ENCODE results near the gene CHGA. TPM values are rescaled to one million over a fixed set of nuclear protein-coding genes. Genes with fewer than 3 reads are reported as not detected.
A peak's percentile ranks its signal among the peaks of the same experiment; 100 is the strongest.

Gene CHGA
- total RNA-seq, 1 experiment from 2014 or later: not detected

DNA sequence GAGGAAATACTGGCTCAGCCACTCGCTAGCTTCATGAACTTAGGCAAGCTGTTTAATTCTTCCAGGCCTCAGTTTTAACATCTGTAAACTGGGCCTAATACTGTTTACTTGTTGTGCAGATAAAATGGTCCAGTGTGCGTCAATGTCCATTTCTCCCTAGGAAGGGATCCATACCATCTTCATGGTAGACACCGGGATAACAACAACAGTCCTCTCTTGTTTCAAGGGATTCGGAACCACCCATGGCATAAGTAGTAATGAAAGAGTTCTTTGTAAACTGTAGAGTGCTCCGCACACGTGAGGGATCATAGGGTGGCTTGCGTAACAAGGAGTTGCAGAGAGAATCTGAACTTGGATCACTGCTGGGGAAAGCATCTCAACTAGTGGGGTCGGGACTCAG lies 17.3 kb upstream of the CHGA start:
- DNase-seq (ENCODE audit: low spot score): no peak

DNA sequence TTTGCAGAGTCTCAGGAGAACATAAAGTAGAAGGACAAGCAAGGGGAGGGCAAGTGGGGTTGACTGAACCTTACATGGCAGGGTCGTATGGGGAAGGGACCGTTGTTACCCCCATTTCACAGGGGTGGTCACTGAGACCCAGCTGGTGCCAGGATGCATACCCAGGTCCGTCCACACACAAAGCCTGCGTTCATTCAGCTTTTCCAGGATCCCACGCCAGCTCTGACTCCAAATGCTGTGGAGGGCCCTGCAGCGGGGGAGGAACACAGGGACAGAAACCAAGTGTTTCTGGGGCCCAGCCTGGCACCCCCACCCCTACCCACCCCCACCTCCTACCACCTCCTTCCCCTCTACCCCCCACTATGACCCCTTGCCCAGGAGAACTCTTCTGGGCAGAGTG lies 16.5 kb upstream of the CHGA start:
- DNase-seq (ENCODE audit: low spot score): no peak

- no peak for DNase-seq (ENCODE audit: low spot score)
Measured at GRCh38 chr14:92906823-92907222, 16.1 kb upstream of the CHGA start.

GRCh38 chr14:92907316-92907911 lies 15.5 kb upstream of the CHGA start:
- DNase-seq (ENCODE audit: low spot score): no peak

- peak; percentile 18 for DNase-seq (ENCODE audit: low spot score)
Measured at GRCh38 chr14:92914087-92914656, 8.8 kb upstream of the CHGA start.

DNA sequence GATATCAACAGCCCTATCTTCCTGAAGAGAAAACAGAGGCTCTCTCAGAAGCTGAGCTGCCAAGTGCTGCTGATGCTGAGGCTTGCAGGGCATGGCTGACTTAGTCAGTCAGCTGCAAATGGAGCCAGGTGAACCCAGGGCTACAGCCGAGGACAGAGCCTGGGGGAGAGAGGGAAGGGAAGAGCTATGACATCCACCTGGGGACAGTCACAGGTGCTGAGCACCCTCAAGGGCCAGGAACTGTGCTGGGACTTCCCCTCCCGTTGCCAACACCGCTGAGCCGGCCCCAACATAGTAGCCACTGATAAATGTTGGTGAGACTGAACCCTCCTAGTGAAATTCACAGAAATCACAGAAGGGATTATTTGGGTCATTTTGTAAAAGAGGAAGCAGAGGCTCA lies 6.7 kb upstream of the CHGA start:
- DNase-seq (ENCODE audit: low spot score): no peak

DNA sequence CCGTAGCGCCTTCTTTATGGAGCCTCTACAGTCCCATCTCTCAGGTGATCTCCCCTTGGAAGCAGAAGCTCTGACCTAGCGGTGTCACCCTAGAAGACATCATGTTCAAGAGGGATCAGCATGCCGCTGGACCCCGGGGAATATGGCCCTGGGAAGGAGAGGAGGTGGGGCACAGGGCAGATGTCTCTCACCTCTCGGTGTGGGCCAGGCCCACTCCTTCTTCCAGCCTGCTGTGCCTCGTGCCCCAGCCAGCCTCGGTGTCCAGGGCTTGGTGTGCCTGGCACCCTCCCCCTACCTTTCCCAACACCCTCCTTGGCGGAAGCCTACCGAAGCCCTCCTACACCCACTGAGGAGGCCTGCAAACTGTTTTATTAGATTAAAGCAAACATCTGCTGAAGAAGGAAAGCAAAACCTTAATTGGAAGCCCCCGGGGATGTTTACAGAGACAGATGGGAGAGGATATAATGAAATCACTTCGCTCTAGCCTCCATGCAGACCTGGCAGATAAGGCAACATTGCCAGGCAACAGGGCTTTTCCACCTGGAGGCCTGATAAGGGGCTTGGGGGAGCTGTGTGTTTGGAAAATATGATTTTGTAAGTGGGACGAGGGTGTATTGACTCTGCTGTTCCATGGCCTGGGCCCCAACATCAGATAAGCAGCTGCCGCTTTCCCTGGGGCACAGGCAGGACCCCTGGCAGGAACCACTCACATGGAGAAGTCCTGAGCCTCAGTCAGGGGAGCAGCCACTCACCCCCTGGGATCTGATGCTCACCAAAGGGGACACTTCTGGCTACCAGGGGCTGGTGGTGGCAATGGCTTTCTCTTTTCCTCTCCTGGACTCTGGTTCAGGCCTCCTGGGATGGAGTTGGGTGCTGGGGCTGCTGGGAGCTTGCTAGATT lies 5.7 kb upstream of the CHGA start:
- no peak for DNase-seq (ENCODE audit: low spot score)

DNA sequence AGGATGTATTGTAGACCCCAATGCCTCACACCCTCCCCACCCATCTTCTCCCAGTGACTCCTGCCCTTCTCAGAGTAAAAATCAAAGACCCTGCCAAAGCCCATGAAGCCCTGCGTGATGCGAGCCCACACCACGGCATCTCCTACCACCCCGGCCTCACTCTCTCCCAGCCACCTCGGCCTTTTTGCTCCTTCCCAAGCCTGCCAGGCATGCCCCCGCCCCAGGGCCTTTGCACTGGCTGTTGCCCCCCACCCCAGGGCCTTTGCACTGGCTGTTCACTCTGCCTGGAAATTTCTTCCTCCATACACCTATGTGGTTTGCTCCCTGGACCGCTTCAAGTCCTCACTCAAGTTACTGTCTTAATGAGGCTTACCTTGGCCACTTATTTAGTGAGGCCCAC lies 5.0 kb upstream of the CHGA start:
- no peak for DNase-seq (ENCODE audit: low spot score)

DNA sequence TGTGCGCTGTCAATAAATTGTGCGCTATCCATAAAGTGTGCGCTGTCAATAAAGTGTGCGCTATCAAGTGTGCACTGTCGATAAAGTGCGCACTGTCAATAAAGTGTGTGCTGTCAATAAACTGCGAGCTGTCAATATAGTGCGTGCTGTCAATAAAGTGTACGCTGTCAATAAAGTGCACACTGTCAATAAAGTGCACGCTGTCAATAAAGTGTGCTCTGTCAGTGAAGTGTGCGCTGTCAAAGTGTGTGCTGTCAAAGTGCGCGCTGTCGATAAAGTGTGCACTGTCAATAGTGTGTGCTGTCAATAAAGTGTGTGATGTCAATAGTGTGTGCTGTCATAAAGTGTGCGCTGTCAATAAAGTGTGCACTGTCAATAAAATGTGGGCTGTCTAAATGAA lies 2.9 kb upstream of the CHGA start:
- DNase-seq (ENCODE audit: low spot score): no peak

- no peak for DNase-seq (ENCODE audit: low spot score)
Measured at GRCh38 chr14:92922155-92922735, 705 bp upstream of the CHGA start.

DNA sequence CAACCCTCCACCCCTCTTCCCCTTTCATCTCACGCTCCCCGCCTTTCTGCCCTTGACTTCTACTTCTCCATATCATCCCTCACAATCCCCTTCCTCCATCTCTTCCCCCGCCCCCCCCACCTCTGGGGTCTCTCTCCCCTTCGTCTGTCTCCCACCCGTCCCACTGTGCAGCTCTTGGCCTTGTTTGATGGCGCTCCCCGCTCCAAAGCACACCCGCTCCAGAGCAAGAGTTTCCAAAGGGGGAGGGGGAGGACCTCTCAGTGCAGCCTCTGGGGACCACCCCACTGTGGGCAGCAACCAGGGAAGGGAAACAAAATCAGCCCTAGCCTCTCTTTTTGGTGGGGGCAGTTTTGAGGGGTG lies 774 bp downstream of the CHGA start:
- DNase-seq (ENCODE audit: low spot score): no peak

DNA sequence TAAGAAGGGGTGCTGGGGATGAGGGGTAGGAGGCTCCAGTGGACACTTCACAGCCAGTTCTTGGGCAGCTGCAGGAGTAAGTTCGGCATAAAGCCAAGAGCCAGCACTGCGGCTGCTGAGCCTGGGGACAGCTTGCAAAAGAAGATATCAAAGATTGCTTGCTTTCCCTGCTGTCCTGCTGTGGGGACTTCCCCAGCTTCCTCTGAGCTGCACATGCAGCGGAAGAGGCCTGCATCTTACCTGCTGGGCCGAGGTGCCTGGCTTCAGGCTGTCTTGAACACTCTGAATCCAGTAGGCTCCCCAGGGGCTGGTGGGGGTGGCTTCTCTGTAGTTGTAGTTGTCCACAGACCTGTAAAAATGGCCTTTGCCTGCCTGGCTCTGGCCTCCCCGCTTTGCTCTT lies 1.3 kb downstream of the CHGA start:
- DNase-seq (ENCODE audit: low spot score): no peak

DNA sequence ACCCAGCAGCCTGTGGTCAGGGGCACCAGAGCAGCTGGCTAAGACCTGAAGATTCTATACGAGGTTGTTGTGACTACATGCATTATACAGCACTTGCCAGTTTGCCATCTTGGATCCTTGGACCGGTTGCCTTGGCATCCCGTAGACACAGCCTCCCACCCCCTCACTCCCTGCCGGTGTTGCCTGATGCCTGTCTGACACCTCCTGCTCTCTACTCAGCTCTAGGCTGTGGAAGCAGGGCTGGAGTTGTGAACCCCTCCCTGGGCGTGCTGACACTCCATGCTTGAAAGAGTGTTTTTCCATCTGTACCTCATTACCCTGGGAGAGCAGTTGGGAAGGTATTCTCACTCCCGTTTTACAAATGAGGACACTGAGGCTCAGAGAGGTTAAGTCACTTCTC lies 2.5 kb downstream of the CHGA start:
- no peak for DNase-seq (ENCODE audit: low spot score)

- DNase-seq (ENCODE audit: low spot score): no peak
Measured at GRCh38 chr14:92926180-92926845, 3.4 kb downstream of the CHGA start.

- DNase-seq (ENCODE audit: low spot score): no peak
Measured at GRCh38 chr14:92926931-92927330, 4.0 kb downstream of the CHGA start.

DNA sequence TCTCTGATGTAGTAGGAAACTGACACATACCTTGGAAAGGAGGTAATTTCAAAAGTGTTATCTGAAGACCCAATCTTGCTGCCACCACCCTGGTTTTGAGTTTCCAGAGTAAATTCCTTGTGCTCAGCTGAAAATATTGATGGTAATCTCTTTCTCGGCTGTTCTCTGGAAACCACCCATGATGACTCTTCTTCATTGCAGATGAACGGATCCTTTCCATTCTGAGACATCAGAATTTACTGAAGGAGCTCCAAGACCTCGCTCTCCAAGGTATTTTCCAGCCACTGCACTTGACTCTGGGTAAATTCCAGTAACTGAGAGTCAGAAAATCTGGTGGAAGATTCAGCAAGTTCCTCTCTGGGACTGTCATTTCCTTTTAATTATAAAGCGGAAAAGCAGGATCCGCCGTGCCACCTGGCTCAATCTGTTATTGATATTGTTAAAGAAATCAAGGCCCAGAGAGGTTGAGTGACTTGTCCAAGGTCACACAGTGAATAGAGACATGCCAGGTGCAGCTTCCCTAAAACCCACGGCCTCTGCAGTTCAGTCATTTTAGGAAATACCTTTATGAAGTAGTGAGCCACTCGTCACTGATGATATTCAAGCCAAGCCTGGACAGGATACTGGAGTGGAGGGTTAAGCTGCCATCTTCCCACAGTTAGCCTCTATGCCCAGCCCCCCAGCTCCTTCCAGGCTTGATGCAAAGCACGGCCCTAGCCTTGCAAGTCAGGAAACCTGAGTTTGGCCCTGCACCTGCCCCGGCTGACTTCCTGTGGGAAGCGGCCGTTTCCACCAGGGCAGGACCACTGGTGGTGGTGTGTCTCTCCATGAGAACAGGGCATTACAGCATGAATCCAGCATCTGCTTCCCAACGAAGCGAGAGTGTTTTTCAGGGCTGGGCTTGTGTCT lies 4.7 kb downstream of the CHGA start:
- DNase-seq (ENCODE audit: low spot score): no peak

DNA sequence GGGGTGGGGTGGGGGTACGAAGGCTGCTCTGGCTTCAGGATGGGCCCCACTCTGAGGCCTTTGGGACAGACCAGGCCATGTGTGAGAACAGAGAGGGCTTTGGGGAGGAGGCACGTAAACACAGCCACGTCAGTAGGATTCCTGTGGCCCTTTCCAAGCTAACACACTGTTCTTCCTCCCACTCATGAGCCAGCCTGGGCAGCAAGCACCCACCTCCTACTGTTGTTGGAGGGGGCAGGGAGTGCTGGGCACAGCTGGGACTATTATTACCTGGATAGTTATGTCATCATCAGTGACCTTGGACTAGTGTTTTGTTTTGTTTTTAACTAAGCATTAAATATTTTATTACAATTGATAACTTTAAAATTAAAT lies 5.3 kb downstream of the CHGA start:
- no peak for DNase-seq (ENCODE audit: low spot score)

GRCh38 chr14:92928961-92929688 lies 6.2 kb downstream of the CHGA start:
- DNase-seq (ENCODE audit: low spot score): no peak

DNA sequence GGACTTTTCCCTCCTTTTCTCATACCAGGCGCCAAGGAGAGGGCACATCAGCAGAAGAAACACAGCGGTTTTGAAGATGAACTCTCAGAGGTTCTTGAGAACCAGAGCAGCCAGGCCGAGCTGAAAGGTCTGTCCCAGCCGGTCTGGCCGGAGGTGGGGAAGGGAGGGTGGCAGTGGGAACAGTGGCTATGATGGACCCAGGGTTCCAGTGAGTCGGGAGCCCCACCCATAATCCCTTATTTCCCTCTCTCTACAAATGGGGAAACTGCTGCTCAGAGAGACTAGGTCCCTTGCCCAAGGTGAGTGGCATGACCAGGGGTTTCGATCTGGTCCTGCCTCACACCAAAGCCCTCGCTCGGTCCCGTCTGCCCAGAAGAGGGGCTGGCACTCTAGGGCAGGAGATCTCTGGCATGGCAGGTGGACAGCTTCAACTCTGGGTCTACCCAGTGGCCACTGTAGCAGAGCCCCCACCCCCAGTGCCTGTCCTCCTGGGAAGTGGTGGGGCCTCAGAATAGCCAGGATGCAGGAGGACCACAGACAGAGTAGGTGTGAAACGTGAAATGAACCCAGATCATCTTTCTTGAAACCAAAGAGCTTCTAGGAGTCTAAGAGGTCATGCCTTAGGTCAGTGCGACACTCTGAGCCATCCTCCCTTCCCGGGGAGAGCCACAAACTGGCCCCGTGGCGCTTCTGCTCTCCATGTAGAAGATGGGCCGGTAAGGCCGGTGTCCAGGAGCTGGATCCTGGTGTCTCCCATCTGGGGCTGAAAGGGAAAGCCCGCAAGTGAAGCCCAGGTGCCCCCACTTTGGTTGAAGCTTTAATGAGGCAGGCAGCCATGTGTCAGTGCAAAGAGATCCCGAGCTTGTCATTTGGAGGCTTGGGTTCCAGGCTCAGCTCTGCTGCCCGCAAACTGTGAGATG lies 7.0 kb downstream of the CHGA start:
- no peak for DNase-seq (ENCODE audit: low spot score)
